ENCODE measurements around the gene ZMIZ1.

The ZMIZ1 gene

GRCh38 chr10:79081353-79082034 lies 12.7 kb downstream of the ZMIZ1 start:
- peak; percentile 29 to 58 for DNase-seq

GRCh38 chr10:79082035-79082373 lies 13.2 kb downstream of the ZMIZ1 start:
- no peak for DNase-seq

GRCh38 chr10:79082631-79083596 lies 14.1 kb downstream of the ZMIZ1 start:
- DNase-seq, result no peak

GRCh38 chr10:79084012-79084971 lies 15.5 kb downstream of the ZMIZ1 start:
- peak; percentile 98 to 99 for DNase-seq

- peak; percentile 48 to 69 for DNase-seq
Observed at GRCh38 chr10:79084972-79085597, 16.3 kb downstream of the ZMIZ1 start.

- DNase-seq, result no peak
Observed at GRCh38 chr10:79086822-79087221, 18.1 kb downstream of the ZMIZ1 start.

- DNase-seq, result no peak
Observed at GRCh38 chr10:79087721-79088120, 19.0 kb downstream of the ZMIZ1 start.

GRCh38 chr10:79088176-79088575 lies 19.4 kb downstream of the ZMIZ1 start:
- DNase-seq, result no peak

GRCh38 chr10:79088613-79089355 lies 20.0 kb downstream of the ZMIZ1 start:
- DNase-seq, result no peak

GRCh38 chr10:79089632-79090031 lies 20.9 kb downstream of the ZMIZ1 start:
- no peak for DNase-seq

GRCh38 chr10:79090134-79090803 lies 21.5 kb downstream of the ZMIZ1 start:
- DNase-seq, result peak in 1 of 2 donors; percentile 57

- no peak for DNase-seq
Observed at GRCh38 chr10:79092292-79092896, 23.6 kb downstream of the ZMIZ1 start.

GRCh38 chr10:79093658-79094411 lies 25.1 kb downstream of the ZMIZ1 start:
- DNase-seq, result peak; percentile 73 to 89

- DNase-seq, result no peak
Observed at GRCh38 chr10:79094412-79095175, 25.8 kb downstream of the ZMIZ1 start.

- DNase-seq, result no peak
Observed at GRCh38 chr10:79095316-79095715, 26.6 kb downstream of the ZMIZ1 start.

GRCh38 chr10:79096514-79096913 lies 27.7 kb downstream of the ZMIZ1 start:
- DNase-seq, result no peak

- DNase-seq, result no peak
Observed at GRCh38 chr10:79097021-79097872, 28.5 kb downstream of the ZMIZ1 start.

- DNase-seq, result no peak
Observed at GRCh38 chr10:79098061-79098460, 29.3 kb downstream of the ZMIZ1 start.

Data from inflammatory macrophage (primary cell).